ENCODE results near the gene VSIG4.

DNA sequence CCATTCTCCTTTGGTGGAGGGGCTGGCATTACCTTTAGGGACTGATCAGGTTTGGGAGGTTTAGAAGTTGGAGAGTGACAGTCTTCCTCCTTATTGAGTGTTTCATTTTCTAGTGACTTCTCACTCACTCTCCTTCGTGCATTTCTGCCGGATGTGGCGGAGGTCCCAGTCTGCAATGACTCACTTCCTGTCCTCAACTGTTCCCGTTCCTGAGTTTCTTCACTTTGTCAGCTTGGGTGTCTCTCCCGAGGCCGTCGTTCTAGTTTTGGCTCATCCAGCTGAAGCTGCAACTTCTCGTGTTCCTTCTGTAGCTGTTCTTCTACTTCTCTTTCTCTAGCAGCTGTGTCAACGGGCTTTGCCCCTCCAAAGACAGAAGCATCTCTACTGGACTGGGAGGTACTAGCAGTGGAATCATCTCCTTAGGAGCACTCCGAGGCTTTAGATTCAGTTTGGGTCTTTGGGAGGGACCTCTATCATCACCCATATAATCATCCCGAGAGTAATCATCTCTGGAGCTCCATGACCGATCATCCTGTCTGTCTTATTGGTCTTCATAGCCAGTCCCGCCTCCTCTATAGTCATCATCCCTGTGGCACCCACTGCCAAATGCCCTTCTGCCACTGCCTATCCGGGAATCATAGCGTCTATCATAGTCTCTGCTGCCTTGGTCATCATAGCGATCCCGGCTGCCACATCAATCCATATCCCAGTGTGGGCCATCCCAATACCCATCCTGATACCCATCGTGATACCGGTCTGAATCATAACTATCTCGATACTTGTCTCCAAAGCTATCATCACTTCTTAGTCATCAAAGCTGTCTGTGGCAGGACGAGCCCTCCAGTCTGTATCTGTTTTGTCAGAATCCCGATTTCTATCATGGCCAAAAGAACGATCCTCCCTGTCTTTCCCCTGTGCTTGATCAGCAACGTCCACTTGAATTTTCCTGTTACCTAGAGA lies 35.3 kb upstream of the VSIG4 start:
- TF ChIP-seq, protein P1, sequence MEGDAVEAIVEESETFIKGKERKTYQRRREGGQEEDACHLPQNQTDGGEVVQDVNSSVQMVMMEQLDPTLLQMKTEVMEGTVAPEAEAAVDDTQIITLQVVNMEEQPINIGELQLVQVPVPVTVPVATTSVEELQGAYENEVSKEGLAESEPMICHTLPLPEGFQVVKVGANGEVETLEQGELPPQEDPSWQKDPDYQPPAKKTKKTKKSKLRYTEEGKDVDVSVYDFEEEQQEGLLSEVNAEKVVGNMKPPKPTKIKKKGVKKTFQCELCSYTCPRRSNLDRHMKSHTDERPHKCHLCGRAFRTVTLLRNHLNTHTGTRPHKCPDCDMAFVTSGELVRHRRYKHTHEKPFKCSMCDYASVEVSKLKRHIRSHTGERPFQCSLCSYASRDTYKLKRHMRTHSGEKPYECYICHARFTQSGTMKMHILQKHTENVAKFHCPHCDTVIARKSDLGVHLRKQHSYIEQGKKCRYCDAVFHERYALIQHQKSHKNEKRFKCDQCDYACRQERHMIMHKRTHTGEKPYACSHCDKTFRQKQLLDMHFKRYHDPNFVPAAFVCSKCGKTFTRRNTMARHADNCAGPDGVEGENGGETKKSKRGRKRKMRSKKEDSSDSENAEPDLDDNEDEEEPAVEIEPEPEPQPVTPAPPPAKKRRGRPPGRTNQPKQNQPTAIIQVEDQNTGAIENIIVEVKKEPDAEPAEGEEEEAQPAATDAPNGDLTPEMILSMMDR (IDR thresholded peaks at IDR 0.05), result no peak
- TF ChIP-seq POLR2AphosphoS5 (IDR thresholded peaks at IDR 0.05), result no peak
